AG04450 (cell line): Measurements from ENCODE around the gene MORN1. TPM values are rescaled to one million over a fixed set of nuclear protein-coding genes. Genes with fewer than 3 reads are reported as not detected.

ENCODE experiments used
- CTCF ChIA-PET: fragments of 300-600, 350-600 bp; formaldehyde crosslinking; extraction: SDS; loops from one replicate; lab custom pipeline; 2022; ENCODE audit warnings: antibody characterized with exemption, inconsistent platforms; lab: Charles Lee
- POLR2A ChIA-PET: fragments of 350-600 bp; formaldehyde crosslinking; extraction: SDS; loops from one replicate; lab custom pipeline; 2021; ENCODE audit warnings: antibody characterized with exemption, inconsistent platforms; lab: Yijun Ruan, JAX
- DNase-seq: peaks from one replicate; pipeline ENCODE4 v3.0.0-alpha.2; 2011; ENCODE audit warnings: low read depth, low spot score
- H3K27ac ChIP-seq: one replicate; pipeline ENCODE4 v1.5.1; 2012; ENCODE audit warnings: low read depth, low read length, control low read depth
- H3K27me3 ChIP-seq: one replicate; pipeline ENCODE4 v1.6.0; 2012; ENCODE audit warnings: low read length; ENCODE audit not compliant: control insufficient read depth, insufficient read depth
- H3K4me3 ChIP-seq: 2 replicates; pipeline ENCODE4 v1.5.1; 2011; ENCODE audit warnings: mild to moderate bottlenecking, low read depth, low read length, control low read depth
- H3K9me3 ChIP-seq: 2 replicates; pipeline ENCODE4 v1.5.1; 2012; ENCODE audit warnings: low read length; ENCODE audit not compliant: control insufficient read depth, insufficient read depth
- CTCF ChIP-seq: IDR thresholded peaks from 2 replicates; pipeline ENCODE4 v1.5.1; 2011; ENCODE audit warnings: low read depth, low read length, control low read depth, inconsistent platforms
- polyA plus RNA-seq: library from polyadenylated mRNA; depleted of rRNA; stranded (reverse); fragments of >200 nt; gene quantifications from 2 replicates; pipeline ENCODE4 v1.2.3, GENCODE V29; 2011

Gene MORN1
- polyA plus RNA-seq, 1 experiment = 3.6 TPM

- no peaks in the 10 kb centered on the region; the same call in 1 of the 2 replicates for H3K9me3 ChIP-seq
- ChIA-PET POLR2A (no interaction called here), CTCF (interaction anchor here (2.0 kb wide), 1 partner anchor 181 kb away, joined by 12 read pairs; the partner anchor contains the start of gene FAAP20)
- no peaks in the 10 kb centered on the region for H3K27me3 ChIP-seq
- no peak for DNase-seq
- no peak overlapping the region for H3K27ac ChIP-seq
- no peak for TF ChIP-seq CTCF
- H3K4me3 ChIP-seq = no peak overlapping the region
These were observed 15.1 kb downstream of the MORN1 start for GRCh38 chr1:2376261-2376741.

GRCh38 chr1:2375923-2376260, 15.5 kb downstream of the MORN1 start:
- no peak overlapping the region for H3K27ac ChIP-seq
- no peaks in the 10 kb centered on the region; the same call in 1 of the 2 replicates for H3K9me3 ChIP-seq
- POLR2A ChIA-PET = interaction anchor here (0.7 kb wide), 1 partner anchor 16 kb away, joined by 3 read pairs; the partner anchor contains the start of genes MORN1 and RER1
- CTCF ChIA-PET = interaction anchor here (2.0 kb wide), 1 partner anchor 181 kb away, joined by 12 read pairs; the partner anchor contains the start of gene FAAP20
- H3K4me3 ChIP-seq = no peak overlapping the region
- DNase-seq = no peak
- no peaks in the 10 kb centered on the region for H3K27me3 ChIP-seq
- no peak for TF ChIP-seq CTCF

DNA sequence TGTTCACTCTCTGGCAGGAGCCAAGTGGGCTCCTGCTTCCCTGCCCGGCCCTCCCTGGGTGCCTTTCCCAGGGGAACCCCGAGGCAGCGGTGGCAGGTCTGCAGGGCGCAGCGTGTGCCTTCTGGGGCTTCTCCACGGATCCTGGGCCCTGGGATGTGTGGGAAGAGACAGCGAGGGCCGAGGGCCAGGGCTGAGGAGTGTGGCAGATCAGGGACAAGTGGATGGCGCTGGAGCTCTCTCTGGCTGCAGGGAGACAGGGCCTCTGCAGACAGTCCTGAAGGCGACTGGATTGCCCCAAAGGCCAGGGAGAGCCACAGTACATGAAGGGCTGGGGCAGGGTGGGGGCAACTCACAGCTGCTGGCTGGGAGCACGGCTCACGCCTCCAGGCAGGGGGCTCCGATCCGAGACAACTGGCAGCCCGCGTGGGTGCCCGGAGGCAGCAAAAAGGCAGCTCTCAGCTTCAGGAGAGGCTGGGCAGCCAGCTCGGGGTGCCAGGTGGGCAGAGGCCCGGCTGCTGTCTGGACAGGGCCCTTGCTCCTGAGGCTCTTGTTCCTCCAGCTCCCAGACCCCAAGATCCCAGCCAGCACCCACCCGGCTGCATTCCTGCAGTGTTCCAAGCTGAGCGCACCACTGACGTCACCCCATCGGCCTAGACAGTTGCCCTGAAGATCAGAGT, 16.0 kb downstream of the MORN1 start:
- Histone ChIP-seq H3K4me3 (no peak overlapping the region), H3K27ac (no peak overlapping the region), H3K27me3 (no peaks in the 10 kb centered on the region), H3K9me3 (no peaks in the 10 kb centered on the region; the same call in 1 of the 2 replicates)
- ChIA-PET CTCF (interaction anchor here (2.0 kb wide), 1 partner anchor 180 kb away, joined by 12 read pairs; the partner anchor contains the start of gene FAAP20), POLR2A (interaction anchor here (0.7 kb wide), 1 partner anchor 16 kb away, joined by 3 read pairs; the partner anchor contains the start of genes MORN1 and RER1)
- TF ChIP-seq CTCF = no peak
- DNase-seq = no peak

GRCh38 chr1:2374252-2375155, 16.9 kb downstream of the MORN1 start:
- no peak for DNase-seq
- POLR2A ChIA-PET = no interaction called here
- no peak overlapping the region for H3K4me3 ChIP-seq
- H3K27me3 ChIP-seq = no peaks in the 10 kb centered on the region
- CTCF ChIA-PET = interaction anchor here (2.0 kb wide), 1 partner anchor 179 kb away, joined by 12 read pairs; the partner anchor contains the start of gene FAAP20
- no peaks in the 10 kb centered on the region; the same call in 1 of the 2 replicates for H3K9me3 ChIP-seq
- H3K27ac ChIP-seq = no peak overlapping the region
- TF ChIP-seq CTCF = no peak
